IPS DF 4.7 (cell line): ENCODE measurements around the gene IGSF11.
"Not testable (repeated sequence)": the region's sequence is repeated elsewhere in the genome, so short reads cannot be mapped to it uniquely, and the experiment has no call there.

Experiments used
- DNase-seq: peaks from one replicate; pipeline ENCODE4 v3.0.0-alpha.2; 2013; ENCODE audit warnings: low spot score; ENCODE audit errors: extremely low read depth

The IGSF11 gene

DNA sequence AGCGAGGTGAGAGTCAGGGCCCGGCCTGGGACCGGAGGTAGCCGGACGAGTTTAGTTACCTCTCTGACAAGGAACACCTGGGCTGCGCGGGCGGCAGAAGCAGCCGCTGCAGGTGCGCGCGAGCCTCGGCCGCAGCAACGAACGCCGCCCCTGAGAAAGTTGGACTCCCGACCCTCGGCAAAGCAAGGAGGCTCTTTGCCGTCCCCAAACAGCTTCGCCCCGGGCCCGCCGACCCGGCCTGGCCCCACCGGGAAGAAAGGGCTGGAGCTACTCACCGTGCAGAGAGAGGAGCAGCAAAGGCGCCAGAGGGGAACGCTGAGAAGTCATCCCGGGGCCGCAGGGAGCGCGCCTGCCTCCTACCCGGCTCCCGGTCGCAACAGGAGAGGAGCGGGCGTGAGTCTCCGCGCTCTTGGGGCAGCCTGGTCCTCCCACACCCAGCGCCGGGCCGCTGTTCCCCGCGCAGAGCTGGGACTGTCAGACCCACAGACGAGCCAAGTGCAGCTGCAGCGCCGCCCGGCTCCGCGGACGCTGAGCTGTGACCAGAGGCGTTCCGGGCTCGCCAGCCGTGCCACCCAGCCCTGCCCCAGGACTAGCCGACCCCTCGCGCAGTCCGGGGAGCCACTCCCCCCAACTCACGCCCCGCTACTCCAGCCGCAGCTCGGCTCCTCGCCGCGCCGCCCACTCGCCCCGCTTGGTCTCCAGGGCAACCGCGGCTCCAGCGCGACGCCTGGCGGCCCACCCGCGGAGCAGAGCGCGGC lies at the start of gene IGSF11:
Gene IGSF11, minus strand, starts transcription at position 591 of the 758 bp plus-strand sequence. Its CDS starts 264 bp downstream, at position 327.
- no peak for DNase-seq

GRCh38 chr3:119080364-119080763 lies 45.7 kb upstream of the IGSF11 start:
- DNase-seq, result no peak

- DNase-seq, result no peak
Observed at GRCh38 chr3:119073258-119074001, 38.8 kb upstream of the IGSF11 start.

DNA sequence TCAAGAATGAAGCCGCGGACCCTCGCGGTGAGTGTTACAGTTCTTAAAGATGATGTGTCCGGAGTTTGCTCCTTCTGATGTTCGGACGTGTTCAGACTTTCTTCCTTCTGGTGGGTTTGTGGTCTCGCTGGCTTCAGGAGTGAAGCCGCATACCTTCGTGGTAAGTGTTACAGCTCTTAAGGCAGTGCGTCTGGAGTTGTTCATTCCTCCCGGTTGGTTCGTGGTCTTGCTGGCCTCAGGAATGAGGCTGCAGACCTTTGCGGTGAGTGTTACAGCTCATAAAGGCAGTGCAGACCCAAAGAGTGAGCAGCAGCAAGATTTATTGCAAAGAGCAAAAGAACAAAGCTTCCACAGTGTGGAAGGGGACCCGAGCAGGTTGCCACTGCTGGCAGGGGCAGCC lies 37.8 kb upstream of the IGSF11 start:
- not testable (repeated sequence) for DNase-seq

- no peak for DNase-seq
Observed at GRCh38 chr3:119069725-119070124, 35.1 kb upstream of the IGSF11 start.

GRCh38 chr3:119063471-119063870 lies 28.8 kb upstream of the IGSF11 start:
- DNase-seq, result no peak

GRCh38 chr3:119062892-119063291 lies 28.2 kb upstream of the IGSF11 start:
- DNase-seq, result no peak

DNA sequence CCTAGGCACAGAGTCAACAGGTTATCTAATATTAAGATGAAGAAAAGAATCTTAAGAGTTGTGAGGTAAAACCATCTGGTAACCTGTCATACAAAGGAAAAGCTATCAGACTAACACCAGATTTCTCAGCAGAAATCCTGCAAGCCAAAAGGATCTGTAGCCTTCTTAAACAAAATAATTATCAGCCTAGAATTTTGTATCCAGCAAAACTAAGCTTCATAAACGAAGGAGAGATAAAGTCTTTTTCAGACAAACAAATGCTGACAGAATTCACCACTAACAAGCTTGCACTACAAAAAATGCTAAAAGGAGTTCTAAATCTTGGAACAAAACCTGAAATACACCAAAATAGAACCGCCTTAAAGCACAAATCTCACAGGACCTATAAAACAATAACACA lies 9.9 kb upstream of the IGSF11 start:
- DNase-seq, result no peak

DNA sequence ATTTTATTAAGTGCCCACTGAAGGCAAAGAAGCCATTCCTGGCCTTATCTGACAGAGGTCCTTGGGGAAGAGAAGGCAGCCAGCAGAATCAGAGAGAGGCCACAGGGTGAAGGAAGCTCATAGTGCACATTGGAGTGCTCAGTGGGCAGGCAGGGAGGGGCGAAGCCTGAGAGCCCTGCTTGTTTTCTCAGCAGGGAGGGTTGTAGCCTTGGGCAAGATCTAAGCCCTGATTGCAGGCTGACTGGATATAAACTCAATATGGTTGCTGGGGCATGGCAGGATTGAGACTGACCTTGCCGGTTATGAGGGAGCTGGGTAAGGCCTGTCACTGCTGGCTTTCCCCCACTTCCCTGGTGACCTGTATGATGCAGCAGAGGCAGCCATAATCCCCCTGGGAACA lies 7.5 kb upstream of the IGSF11 start:
- no peak for DNase-seq

DNA sequence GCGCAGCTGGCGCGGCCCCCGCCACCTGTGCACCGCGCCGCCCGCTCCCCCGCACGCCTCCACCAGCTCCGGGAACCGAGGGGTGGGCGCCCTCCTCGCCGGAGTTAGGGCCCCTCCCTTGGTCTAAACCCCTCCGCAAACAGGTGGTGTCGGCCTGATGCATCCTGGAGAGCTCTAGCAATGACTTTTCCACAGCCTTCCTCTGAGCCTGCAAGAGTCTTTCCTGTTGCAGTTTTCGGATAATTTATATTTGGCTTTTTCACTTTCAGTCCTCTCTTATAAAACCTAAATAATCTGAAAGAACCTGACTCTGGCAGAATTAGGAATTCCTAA lies 334 bp upstream of the IGSF11 start:
- no peak for DNase-seq

- DNase-seq, result no peak
Observed at GRCh38 chr3:119033393-119034255, 1.0 kb downstream of the IGSF11 start.

- DNase-seq, result no peak
Observed at GRCh38 chr3:119025171-119025795, 9.4 kb downstream of the IGSF11 start.

GRCh38 chr3:119019767-119020518 lies 14.7 kb downstream of the IGSF11 start:
- no peak for DNase-seq

DNA sequence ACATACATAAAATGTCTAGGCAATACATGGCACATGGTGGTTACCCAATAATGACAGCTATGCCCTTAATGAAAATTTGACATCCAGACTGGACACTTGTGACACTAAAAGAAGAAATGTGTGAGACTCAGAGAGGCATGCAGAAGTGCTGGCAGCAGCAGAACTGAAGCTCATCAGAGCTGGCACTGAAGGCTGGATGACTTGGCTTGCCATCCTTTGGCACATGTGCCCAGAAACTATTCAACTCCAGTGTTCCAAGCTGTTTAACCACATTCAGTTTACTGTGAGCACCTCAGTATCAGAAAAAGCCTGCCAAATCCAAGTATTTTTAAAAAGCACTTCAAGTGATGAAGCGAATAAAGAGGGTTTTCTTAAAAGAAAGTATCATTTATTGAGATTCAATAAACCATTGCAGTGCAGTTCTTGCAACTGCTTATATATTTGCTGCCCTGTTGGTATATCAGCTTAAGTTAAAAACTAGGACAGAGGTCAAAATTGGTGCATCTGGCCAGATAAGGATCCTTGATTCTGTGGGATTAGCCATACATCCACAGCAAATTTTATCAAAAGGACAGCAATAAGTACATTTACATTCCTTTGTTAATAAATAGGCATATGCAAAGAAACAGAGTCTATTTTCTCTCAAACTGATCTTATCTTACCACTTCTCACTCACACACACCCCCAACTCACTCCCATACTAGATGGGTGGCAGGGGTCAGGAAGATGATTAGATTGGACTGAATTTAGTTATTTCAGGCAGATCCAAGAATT lies 15.8 kb downstream of the IGSF11 start:
- no peak for DNase-seq

- DNase-seq, result no peak
Observed at GRCh38 chr3:119015942-119016341, 18.7 kb downstream of the IGSF11 start.

DNA sequence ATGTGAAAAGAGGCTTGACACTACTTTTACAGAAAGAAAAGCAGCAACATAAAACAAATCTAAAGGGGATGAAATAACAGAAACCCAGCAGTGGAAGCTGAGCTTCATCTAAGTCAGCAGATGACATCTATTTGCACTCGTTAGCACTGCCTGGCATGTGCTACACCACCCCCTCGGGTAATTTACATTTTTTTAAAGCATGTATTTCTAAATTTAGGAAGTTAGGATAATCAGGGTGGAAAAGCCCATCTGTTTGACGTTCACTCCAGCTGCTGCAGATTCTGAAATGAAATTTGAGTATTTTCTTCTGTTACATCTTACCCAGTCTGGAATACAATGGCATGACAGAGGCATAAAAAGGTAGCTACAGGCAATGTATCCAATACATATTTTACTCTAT lies 20.7 kb downstream of the IGSF11 start:
- DNase-seq, result no peak

- DNase-seq, result no peak
Observed at GRCh38 chr3:119011528-119011927, 23.1 kb downstream of the IGSF11 start.

GRCh38 chr3:118997190-118997589 lies 37.5 kb downstream of the IGSF11 start:
- DNase-seq, result no peak

DNA sequence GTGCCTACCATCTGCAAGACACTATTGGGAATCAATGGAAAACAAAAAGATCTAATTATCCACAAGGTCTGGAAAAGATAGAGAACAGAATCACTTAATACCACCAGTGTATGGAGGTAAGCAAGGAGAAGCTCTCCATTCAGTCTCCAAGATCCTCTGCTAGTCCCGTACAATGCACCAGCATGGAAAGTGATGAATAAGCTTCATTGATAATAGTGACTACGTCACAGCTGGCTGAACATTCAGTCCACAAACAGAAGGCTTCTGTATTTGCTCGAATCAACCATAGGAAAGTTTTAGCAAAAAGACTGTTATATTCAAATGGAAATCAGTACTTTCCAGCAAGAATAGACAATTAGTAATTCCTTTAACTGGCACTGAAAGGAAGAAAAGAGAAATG lies 42.9 kb downstream of the IGSF11 start:
- DNase-seq, result no peak
